Brain microvascular endothelial cell (primary cell): Measurements from ENCODE around the gene NR3C1.

Source experiments
- DNase-seq: peaks from one replicate; pipeline ENCODE4 v3.0.0-alpha.2; 2020
- H3K27ac ChIP-seq: fragments of 250-450 bp; sonication (Bioruptor Pico); 2 replicates; pipeline ENCODE4 v1.5.1; 2020; ENCODE audit warnings: mild to moderate bottlenecking, moderate library complexity
- H3K27me3 ChIP-seq: fragments of 250-450 bp; sonication (Bioruptor Pico); replicated peaks from 2 replicates; pipeline ENCODE4 v1.5.1; 2020; ENCODE audit warnings: mild to moderate bottlenecking
- H3K36me3 ChIP-seq: fragments of 250-450 bp; sonication (Bioruptor Pico); replicated peaks from 2 replicates; pipeline ENCODE4 v1.5.1; 2020; ENCODE audit warnings: mild to moderate bottlenecking
- H3K4me3 ChIP-seq: 2 replicates; pipeline ENCODE4 v1.5.1; 2011; ENCODE audit warnings: low read depth, mild to moderate bottlenecking, control low read depth, low read length, moderate library complexity
- in situ Hi-C: cut with HindIII; loops from 2 replicates; pipeline ENCODE4 v1.10.0; 2017; ENCODE audit warnings: low sequenced_read_pairs, low pct_ligation_motif_present
- TF ChIP-seq, protein P1 (sequence below): IDR thresholded peaks from 2 replicates; pipeline ENCODE4 v1.5.1; 2011; ENCODE audit warnings: low read depth, mild to moderate bottlenecking, moderate library complexity, low read length, control low read depth, inconsistent platforms; ENCODE audit errors: missing control alignments

Gene NR3C1

DNA sequence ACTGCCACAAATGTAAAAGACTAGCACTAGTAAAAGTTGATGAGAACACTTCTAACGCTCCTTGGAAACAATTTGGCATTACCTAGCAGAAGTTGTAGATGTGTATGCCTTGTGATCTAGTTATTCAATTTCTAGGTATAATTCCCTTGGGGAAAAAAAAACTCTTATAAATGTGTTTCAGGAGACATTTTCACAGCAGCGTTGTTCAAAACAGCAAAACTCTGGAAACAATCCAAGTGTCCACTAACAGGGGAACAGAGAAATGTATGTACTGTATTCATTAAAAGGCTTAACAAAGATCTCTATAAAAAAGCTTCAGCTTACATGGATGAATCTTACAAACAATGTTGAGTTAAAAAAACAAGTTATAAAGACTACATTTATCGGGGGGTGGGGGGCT is 30.4 kb downstream of the NR3C1 start:
- H3K36me3 ChIP-seq, result no peaks in the 10 kb centered on the region
- DNase-seq, result no peak
- no peak overlapping the region for H3K4me3 ChIP-seq
- H3K27ac ChIP-seq, result no peak overlapping the region
- H3K27me3 ChIP-seq, result no peaks in the 10 kb centered on the region
- TF ChIP-seq, protein P1, sequence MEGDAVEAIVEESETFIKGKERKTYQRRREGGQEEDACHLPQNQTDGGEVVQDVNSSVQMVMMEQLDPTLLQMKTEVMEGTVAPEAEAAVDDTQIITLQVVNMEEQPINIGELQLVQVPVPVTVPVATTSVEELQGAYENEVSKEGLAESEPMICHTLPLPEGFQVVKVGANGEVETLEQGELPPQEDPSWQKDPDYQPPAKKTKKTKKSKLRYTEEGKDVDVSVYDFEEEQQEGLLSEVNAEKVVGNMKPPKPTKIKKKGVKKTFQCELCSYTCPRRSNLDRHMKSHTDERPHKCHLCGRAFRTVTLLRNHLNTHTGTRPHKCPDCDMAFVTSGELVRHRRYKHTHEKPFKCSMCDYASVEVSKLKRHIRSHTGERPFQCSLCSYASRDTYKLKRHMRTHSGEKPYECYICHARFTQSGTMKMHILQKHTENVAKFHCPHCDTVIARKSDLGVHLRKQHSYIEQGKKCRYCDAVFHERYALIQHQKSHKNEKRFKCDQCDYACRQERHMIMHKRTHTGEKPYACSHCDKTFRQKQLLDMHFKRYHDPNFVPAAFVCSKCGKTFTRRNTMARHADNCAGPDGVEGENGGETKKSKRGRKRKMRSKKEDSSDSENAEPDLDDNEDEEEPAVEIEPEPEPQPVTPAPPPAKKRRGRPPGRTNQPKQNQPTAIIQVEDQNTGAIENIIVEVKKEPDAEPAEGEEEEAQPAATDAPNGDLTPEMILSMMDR, result no peak
- in situ Hi-C loops, result no loop called here

- no peak overlapping the region for H3K27ac ChIP-seq
- no peak overlapping the region for H3K4me3 ChIP-seq
- TF ChIP-seq, protein P1, result no peak
- DNase-seq, result no peak
- in situ Hi-C loops, result no loop called here
- H3K27me3 ChIP-seq, result no peaks in the 10 kb centered on the region
- H3K36me3 ChIP-seq, result no peaks in the 10 kb centered on the region
These were observed 31.2 kb downstream of the NR3C1 start for GRCh38 chr5:143372187-143372829.

DNA sequence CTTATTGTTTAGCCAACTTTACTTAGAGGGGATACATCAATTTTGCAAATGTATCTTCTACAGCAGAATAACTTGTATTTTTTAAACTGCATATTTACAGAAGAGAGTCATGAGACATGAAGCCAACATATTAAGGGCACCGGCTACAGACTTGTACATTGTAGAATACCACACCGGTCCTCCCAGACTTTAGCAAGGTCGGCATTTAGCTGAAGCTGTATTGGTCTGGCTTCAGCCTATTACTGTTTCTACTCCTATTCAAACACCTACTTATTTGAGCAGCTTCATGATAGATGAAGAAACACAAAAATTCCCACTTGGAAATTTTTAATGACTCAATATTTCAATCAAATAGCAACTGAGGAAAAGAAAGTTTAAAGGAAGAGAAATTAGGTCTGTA is 33.0 kb downstream of the NR3C1 start:
- no peaks in the 10 kb centered on the region for H3K27me3 ChIP-seq
- no peak overlapping the region for H3K27ac ChIP-seq
- H3K4me3 ChIP-seq, result no peak overlapping the region
- in situ Hi-C loops, result no loop called here
- TF ChIP-seq, protein P1, result no peak
- no peaks in the 10 kb centered on the region for H3K36me3 ChIP-seq
- no peak for DNase-seq

GRCh38 chr5:143364061-143364460 is 39.4 kb downstream of the NR3C1 start:
- Histone ChIP-seq H3K36me3 (no peaks in the 10 kb centered on the region), H3K27ac (no peak overlapping the region), H3K4me3 (no peak overlapping the region), H3K27me3 (no peaks in the 10 kb centered on the region)
- DNase-seq, result no peak
- in situ Hi-C loops, result no loop called here
- TF ChIP-seq, protein P1, result no peak

DNA sequence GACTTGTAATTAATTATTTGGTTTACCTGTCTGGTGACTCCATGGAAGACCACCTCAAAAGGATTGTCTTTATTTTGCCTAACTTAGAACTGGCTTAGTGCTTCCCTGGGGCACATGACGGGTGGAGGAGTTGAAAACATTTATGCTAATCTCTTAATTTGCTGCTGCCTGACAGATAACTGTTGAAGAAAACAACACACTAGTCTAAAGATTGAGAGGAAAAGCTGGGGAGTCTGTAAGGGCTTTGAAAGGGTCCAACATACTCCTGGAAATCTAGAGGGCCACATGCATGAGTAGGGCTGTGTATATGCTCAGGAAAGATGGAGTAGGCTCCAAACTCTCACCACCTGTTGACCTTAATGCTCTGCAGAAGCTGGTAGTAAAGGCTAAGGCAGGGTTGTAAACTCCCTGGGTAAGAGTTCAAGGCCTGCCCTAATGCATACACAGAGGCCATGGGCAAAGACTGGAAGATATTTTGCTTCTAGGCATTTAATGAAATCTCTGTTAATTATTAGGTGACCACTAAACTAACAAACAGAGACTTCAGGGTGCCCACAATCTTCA is 40.7 kb downstream of the NR3C1 start:
- no peak overlapping the region for H3K27ac ChIP-seq
- H3K4me3 ChIP-seq, result no peak overlapping the region
- TF ChIP-seq, protein P1, result no peak
- DNase-seq, result no peak
- in situ Hi-C loops, result no loop called here
- no peaks in the 10 kb centered on the region for H3K36me3 ChIP-seq
- no peaks in the 10 kb centered on the region for H3K27me3 ChIP-seq

DNA sequence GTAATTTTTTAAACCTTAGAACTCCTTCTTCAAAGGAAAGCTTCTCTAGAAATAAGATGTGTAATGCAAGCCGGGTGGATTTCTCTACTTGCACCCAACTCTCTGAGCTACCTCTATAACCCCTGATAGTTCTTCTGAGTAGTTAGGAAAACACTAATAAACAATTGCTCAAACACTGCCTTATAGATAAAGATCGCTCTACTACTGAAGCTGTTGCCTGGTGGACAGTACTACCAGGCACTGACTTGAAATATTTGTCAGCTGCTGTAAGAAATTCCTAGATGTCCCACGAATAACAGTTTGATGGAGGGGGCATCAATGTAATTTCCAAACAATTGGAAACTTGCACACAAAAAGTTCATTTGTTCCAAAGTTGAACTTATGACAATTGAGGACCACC is 42.0 kb downstream of the NR3C1 start:
- Histone ChIP-seq H3K27ac (no peak overlapping the region), H3K27me3 (no peaks in the 10 kb centered on the region), H3K36me3 (no peaks in the 10 kb centered on the region), H3K4me3 (no peak overlapping the region)
- TF ChIP-seq, protein P1, result no peak
- in situ Hi-C loops, result no loop called here
- DNase-seq, result no peak
